Pulmonary artery endothelial cell (primary cell): ENCODE measurements around the gene PRELID1. TPM values are rescaled to one million over a fixed set of nuclear protein-coding genes. Genes with fewer than 3 reads are reported as not detected.
"Not testable (repeated sequence)": the region's sequence is repeated elsewhere in the genome, so short reads cannot be mapped to it uniquely, and the experiment has no call there.

Experiments used
- DNase-seq: peaks from one replicate; pipeline ENCODE4 v3.0.0-alpha.2; 2011; ENCODE audit warnings: low read depth, low spot score
- total RNA-seq: library from RNA; depleted of rRNA; stranded (reverse); fragments of >200 nt; gene quantifications from 2 replicates; pipeline ENCODE4 v1.2.3, GENCODE V29; 2014

The PRELID1 gene
- total RNA-seq = 144 and 147 TPM in 2 replicates

GRCh38 chr5:177303121-177303924 lies at the start of gene PRELID1, which contains the start of gene RAB24:
PRELID1 (plus strand) TSS chr5:177303799; CDS start chr5:177303986, 187 bp downstream.
RAB24 (minus strand) TSS chr5:177303719; CDS start chr5:177303288, 431 bp downstream.
- no peak for DNase-seq

GRCh38 chr5:177256296-177256695 lies 47.3 kb upstream of the PRELID1 start:
- no peak for DNase-seq

GRCh38 chr5:177258711-177259110 lies 44.9 kb upstream of the PRELID1 start:
- DNase-seq = not testable (repeated sequence)

- DNase-seq = no peak
Measured at GRCh38 chr5:177260961-177261360, 42.6 kb upstream of the PRELID1 start.

GRCh38 chr5:177261510-177261909 lies 42.1 kb upstream of the PRELID1 start:
- DNase-seq = no peak

- DNase-seq = no peak
Measured at GRCh38 chr5:177264178-177264577, 39.4 kb upstream of the PRELID1 start.

- no peak for DNase-seq
Measured at GRCh38 chr5:177265395-177265794, 38.2 kb upstream of the PRELID1 start.

GRCh38 chr5:177269232-177269895 lies 34.2 kb upstream of the PRELID1 start:
- no peak for DNase-seq

GRCh38 chr5:177269976-177270375 lies 33.6 kb upstream of the PRELID1 start:
- no peak for DNase-seq

- no peak for DNase-seq
Measured at GRCh38 chr5:177270653-177271052, 32.9 kb upstream of the PRELID1 start.

GRCh38 chr5:177271113-177271512 lies 32.5 kb upstream of the PRELID1 start:
- DNase-seq = no peak

GRCh38 chr5:177275883-177276282 lies 27.7 kb upstream of the PRELID1 start:
- no peak for DNase-seq

GRCh38 chr5:177276886-177277285 lies 26.7 kb upstream of the PRELID1 start:
- no peak for DNase-seq

- no peak for DNase-seq
Measured at GRCh38 chr5:177288191-177288590, 15.4 kb upstream of the PRELID1 start.

GRCh38 chr5:177290816-177291596 lies 12.6 kb upstream of the PRELID1 start:
- DNase-seq = no peak

- DNase-seq = no peak
Measured at GRCh38 chr5:177291735-177292134, 11.9 kb upstream of the PRELID1 start.

GRCh38 chr5:177293819-177294581 lies 9.6 kb upstream of the PRELID1 start:
- DNase-seq = no peak

GRCh38 chr5:177294632-177295031 lies 9.0 kb upstream of the PRELID1 start:
- DNase-seq = no peak

GRCh38 chr5:177295924-177296323 lies 7.7 kb upstream of the PRELID1 start:
- no peak for DNase-seq

GRCh38 chr5:177296581-177296980 lies 7.0 kb upstream of the PRELID1 start:
- DNase-seq = no peak

- no peak for DNase-seq
Measured at GRCh38 chr5:177297922-177298321, 5.7 kb upstream of the PRELID1 start.
